GM13977 (cell line): ENCODE results near the gene CLDN9.

ENCODE experiments used
- DNase-seq: peaks from one replicate; pipeline ENCODE4 v3.0.0; 2012; ENCODE audit warnings: low spot score
- CTCF ChIP-seq: IDR thresholded peaks from 2 replicates; pipeline ENCODE4 v1.5.1; 2012; ENCODE audit warnings: mild to moderate bottlenecking, control low read depth; ENCODE audit not compliant: insufficient read depth; ENCODE audit errors: extremely low read depth, missing control alignments
- in situ Hi-C: fragments of 300-500 bp; cut with MboI; formaldehyde crosslinking; loops from one replicate; pipeline ENCODE4 v1.12.0; 2022; ENCODE audit warnings: low sequenced_read_pairs, low pct_unique_long_range_greater_than_20kb, mixed read lengths, inconsistent platforms; ENCODE audit not compliant: unreplicated experiment

CLDN9 gene

GRCh38 chr16:3012828-3013420 is at the start of gene CLDN9:
Gene CLDN9, plus strand, starts transcription at chr16:3012923. Its CDS starts 440 bp downstream, at chr16:3013363.
- in situ Hi-C loops = no loop called here
- TF ChIP-seq CTCF = no peak
- no peak for DNase-seq

- TF ChIP-seq CTCF = no peak
- DNase-seq = peak; percentile 74
- in situ Hi-C loops = no loop called here
Measured at GRCh38 chr16:2963074-2963722, 49.5 kb upstream of the CLDN9 start.

- in situ Hi-C loops = no loop called here
- no peak for TF ChIP-seq CTCF
- peak; percentile 75 for DNase-seq
Measured at GRCh38 chr16:2963723-2964474, 48.8 kb upstream of the CLDN9 start, which contains the start of gene KREMEN2. Gene KREMEN2, plus strand, starts transcription at chr16:2964275. Its CDS starts 246 bp downstream, at chr16:2964521.

GRCh38 chr16:2964475-2965336 is 48.0 kb upstream of the CLDN9 start:
- peak; percentile 96 for DNase-seq
- TF ChIP-seq CTCF = no peak
- in situ Hi-C loops = no loop called here

GRCh38 chr16:2966043-2966807 is 46.5 kb upstream of the CLDN9 start:
- no peak for DNase-seq
- in situ Hi-C loops = no loop called here
- no peak for TF ChIP-seq CTCF

GRCh38 chr16:2966808-2967191 is 45.9 kb upstream of the CLDN9 start:
- in situ Hi-C loops = no loop called here
- TF ChIP-seq CTCF = no peak
- no peak for DNase-seq
